Esophagus muscularis mucosa (tissue), 4 donors: ENCODE data around the gene GPR78.

Source experiments
- CTCF ChIP-seq, 3 experiments: fragments of 200-600 bp in 2 of 3; fragments of 450-650 bp in 1 of 3; sonication (generic) in 2 of 3; IDR thresholded peaks; one replicate each; pipeline ENCODE4 v1.5.1; 2017 to 2019; ENCODE audit warnings: antibody characterized with exemption in 3 of 3, mild to moderate bottlenecking in 2 of 3, moderate library complexity in 1 of 3
- EP300 ChIP-seq: sonication (generic); formaldehyde crosslinking; IDR thresholded peaks from one replicate; pipeline ENCODE4 v1.6.1; 2017; ENCODE audit warnings: antibody characterized with exemption
- POLR2A ChIP-seq: fragments of 450-650 bp; IDR thresholded peaks from one replicate; pipeline ENCODE4 v1.6.1; 2017; ENCODE audit warnings: antibody characterized with exemption, moderate library complexity, mild to moderate bottlenecking, low read depth
- POLR2AphosphoS5 ChIP-seq, 2 donors: sonication (generic); formaldehyde crosslinking; IDR thresholded peaks; one replicate each; pipeline ENCODE4 v1.6.1; 2017; ENCODE audit warnings: antibody characterized with exemption in 2 of 2

GRCh38 chr4:8599091-8599460 is 18.9 kb downstream of the GPR78 start:
- no peak for TF ChIP-seq POLR2A
- no peak for TF ChIP-seq CTCF (IDR thresholded peaks at IDR 0.05)
- no peak for TF ChIP-seq EP300
- TF ChIP-seq POLR2AphosphoS5 (IDR thresholded peaks at IDR 0.05) = no peak
